HG03108 (cell line): ENCODE results near the gene PKMYT1.
A peak's percentile ranks its signal among the peaks of the same experiment; 100 is the strongest.
"Not testable (repeated sequence)": the region's sequence is repeated elsewhere in the genome, so short reads cannot be mapped to it uniquely, and the experiment has no call there.

Experiments used
- ATAC-seq: cut with Tn5 transposase; IDR thresholded peaks from one replicate; pipeline ENCODE4 v1.9.1; 2021; ENCODE audit warnings: moderate library complexity; ENCODE audit not compliant: unreplicated experiment

Gene PKMYT1

DNA sequence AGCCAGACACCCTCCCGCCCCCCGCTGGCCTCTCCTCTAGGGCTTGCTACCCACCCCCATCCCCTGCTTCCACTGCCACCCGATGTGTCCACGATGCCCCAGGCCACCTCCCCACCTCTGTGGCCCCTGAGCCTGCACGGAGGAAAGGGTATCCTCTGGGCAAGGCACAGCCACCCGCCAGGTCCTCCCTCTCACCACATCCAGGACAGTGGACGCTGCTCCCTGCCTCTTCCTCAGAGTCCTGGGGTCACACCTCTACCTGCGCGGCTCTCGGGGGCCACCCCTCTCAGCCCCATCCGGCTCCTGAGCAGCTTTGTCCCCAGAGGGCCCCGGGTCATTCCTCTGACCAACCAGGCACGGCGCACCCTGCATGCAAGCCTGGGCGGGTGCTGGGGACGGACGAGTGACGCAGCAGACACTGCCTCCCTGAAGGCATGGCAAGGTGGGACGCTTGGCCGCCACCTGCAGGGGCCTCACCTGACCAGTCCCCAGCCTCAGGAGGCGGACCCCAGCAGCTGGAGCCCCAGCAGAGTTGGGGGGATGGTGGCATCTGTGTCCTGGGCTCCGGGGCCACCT lies 43.7 kb downstream of the PKMYT1 start:
- ATAC-seq, result no peak

DNA sequence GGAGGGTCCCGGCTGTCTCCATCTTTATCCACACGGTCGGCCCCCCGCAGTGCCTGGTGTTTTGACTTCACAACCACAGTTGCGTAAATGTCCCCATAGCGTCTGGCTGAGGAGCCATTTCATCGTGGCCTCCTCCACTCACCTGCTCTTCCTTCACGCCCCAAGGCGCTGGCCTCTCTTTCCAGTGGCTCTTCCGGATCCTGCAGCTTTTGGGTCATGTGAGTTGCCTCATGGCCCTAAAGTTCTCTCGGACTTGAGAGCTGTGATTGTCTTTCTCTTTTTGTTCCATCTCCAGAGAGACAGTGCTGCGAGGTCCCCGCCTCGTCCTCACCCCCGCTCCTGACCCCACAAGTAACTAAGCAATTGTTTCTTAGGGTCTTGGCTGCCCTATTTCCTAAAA lies 45.8 kb downstream of the PKMYT1 start:
- ATAC-seq, result no peak

DNA sequence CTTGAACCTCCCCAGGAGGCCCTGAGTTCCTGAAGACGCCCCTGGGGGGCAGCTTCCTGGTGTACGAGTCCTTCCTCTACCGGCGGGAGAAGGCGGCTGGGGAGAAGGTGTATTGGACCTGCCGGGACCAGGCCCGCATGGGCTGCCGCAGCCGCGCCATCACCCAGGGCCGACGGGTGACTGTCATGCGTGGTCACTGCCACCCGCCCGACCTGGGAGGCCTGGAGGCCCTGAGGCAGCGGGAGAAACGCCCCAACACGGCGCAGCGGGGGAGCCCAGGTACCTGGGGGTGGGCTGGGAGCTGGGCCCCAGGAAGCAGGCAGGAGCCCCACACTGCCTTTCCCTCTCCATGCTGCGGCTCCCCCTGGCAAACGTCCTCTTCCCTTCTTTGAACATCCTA lies 46.5 kb downstream of the PKMYT1 start:
- ATAC-seq, result no peak

DNA sequence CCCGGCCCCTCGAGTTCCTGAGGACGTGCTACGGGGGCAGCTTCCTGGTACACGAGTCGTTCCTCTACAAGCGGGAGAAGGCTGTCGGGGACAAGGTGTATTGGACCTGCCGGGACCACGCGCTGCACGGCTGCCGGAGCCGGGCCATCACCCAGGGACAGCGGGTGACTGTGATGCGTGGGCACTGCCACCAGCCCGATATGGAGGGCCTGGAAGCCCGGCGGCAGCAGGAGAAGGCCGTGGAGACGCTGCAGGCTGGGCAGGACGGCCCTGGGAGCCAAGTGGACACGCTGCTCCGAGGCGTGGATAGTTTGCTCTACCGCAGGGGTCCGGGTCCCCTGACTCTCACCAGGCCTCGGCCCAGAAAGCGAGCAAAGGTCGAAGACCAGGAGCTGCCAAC lies 47.1 kb downstream of the PKMYT1 start:
- no peak for ATAC-seq

DNA sequence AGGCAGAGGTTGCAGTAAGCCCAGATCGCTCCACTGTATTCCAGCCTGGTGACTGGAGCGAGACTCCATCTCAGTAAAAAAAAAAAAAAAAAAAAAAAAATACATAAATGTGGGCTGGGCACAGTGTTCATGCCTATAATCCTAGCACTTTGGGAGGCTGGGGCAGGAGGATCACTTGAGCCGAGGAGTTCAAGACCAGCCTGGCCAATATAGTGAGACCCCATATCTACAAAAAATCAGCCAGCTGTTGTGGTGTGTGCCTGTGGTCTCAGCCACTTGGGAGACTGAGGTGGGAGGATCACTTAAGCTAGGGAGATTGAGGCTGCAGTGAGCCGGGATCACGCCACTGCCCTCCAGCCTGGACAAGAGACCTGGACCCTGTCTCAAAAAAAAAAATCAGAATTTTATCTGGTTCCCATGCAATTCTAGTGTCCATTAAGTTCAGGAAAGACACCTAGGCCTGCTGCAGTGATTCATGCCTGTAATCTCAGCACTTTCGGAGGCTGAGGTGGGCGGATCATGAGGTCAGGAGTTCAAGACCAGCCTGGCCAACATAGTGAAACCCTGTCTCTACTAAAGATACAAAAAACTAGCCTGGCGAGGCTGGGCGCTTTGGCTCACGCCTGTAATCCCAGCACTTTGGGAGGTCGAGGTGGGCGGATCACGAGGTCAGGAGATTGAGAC lies 48.9 kb downstream of the PKMYT1 start:
- not testable (repeated sequence) for ATAC-seq

DNA sequence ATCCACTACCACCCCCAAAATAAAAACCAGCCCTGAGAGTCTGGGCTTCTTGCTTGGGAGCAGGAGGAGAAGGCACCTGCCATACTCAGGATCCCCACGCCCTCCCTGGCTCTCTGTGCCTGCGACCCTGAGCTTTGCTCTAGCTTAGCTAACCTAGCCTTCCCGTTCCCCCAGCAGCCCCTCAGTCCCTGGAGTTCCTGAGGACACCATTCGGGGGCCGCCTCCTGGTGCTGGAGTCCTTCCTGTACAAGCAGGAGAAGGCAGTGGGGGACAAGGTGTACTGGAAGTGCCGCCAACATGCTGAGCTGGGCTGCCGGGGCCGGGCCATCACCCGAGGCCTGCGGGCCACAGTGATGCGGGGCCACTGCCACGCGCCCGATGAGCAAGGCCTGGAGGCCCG lies 50.0 kb downstream of the PKMYT1 start:
- no peak for ATAC-seq

DNA sequence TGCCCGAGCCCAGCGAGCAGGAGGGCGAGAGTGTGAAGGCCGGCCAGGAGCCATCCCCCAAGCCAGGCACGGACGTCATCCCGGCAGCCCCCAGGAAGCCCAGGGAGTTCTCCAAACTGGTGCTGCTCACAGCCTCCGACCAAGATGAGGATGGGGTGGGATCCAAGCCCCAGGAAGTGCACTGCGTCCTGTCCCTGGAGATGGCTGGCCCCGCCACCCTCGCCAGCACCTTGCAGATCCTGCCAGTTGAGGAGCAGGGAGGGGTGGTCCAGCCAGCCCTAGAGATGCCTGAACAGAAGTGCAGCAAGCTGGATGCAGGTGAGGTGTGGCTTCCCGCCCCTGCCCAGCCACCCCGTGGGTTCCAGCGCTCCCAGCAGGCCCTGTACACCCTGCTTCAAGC lies 50.6 kb downstream of the PKMYT1 start:
- no peak for ATAC-seq

DNA sequence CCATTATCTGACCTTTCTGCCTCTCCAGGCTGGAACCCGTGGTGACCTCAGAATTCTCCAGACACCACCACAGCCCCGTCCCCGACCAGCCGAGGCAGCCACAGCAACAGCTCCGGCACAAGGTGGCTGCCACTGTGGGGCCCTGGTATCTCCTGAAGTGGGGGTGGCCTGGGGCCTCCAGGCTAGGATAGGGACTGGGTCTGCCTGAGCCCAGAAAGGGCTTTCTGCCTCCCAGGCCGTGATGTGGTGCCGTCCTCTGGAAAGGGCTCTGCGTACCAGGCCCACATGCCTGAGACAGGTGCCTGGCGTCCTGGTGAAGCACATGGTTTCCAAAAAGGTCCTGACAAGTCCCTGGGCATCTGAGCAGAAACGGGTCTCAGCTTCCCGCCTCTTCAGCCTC lies 51.5 kb downstream of the PKMYT1 start:
- no peak for ATAC-seq

DNA sequence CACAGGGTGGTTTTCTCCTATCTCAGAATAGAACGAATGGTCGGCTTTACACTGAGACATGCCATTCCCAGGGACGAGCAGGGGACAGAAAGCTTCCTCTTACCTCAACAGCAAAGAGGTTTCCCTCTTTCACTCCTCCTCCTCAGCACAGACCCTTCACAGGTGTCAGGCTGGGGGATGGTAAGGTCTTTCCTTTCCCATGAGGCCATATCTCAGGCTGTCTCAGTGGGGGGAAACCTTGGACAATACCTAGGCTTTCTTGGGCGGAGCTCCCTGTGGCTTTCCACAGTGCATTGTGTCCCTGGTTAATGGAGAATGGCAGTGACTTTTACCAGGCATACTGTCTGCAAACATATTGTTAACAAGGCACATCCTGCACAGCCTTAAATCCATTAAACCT lies 52.1 kb downstream of the PKMYT1 start:
- not testable (repeated sequence) for ATAC-seq

DNA sequence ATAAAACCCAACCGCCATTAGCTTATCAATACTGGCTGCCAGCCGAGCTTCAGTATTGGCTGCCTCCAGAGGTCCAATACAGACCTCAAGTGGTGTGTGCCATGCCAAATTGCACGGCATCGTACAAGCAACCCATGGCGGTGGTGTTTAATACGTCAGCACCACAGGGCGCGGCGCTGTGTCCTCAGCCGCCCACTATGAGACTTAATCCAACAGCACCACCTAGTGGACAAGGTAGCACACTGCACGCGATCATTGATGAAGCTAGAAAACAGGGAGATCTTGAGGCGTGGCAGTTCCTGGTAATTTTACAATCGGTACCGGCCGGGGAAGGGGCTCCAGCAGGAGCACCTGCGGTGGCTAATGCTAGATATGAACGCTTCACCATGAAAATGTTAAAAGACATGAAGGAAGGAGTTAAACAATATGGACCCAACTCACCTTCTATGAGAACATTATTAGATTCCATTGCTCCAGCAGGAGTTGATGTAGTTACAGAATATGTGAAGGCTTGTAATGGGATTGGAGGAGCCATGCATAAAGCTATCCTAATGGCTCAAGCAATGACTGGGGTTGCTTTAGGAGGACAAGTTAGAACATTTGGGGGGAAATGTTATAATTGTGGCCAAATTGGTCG lies 53.1 kb downstream of the PKMYT1 start:
- ATAC-seq, result peak; percentile 62

DNA sequence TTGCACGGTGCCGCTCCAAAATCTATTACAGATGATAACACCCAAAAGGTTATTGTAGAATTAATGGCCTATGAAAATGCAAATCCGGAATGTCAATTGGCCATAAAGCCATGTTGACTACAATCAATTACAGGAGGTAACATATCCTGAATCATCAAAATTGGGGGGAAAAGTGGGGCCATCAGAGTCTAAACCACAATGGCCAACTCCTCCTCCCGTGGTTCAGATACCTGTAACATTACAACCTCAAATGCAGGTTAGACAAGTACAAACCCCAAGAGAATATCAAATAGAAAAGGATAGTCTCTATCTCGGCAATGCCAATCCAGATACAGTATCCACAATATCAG lies 53.6 kb downstream of the PKMYT1 start:
- no peak for ATAC-seq

DNA sequence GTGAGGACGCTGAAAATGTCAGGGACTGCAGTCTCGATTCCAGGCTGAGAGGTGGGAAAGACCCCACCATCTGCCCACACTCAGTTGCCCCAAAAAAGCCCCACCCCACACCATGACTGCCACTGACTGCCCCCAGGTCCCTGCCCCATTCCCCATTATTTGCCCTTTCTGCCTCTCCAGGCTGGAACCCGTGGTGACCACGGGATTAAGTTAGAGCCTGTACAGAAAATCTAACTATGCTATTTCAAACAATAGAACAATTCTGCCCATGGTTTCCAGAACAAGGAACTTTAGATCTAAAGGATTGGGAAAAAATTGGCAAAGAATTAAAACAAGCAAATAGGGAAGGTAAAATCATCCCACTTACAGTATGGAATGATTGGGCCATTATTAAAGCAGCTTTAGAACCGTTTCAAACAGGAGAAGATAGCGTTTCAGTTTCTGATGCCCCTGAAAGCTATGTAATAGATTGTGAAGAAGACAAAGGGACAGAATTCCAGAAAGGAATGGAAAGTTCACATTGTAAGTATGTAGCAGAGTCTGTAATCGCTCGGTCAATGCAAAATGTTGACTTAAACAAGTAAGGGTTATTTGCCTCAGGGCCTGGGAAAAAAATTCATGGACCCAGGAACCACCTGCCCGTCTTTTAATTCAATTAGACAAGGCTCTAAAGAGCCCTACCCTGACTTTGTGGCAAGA lies 54.1 kb downstream of the PKMYT1 start:
- no peak for ATAC-seq

DNA sequence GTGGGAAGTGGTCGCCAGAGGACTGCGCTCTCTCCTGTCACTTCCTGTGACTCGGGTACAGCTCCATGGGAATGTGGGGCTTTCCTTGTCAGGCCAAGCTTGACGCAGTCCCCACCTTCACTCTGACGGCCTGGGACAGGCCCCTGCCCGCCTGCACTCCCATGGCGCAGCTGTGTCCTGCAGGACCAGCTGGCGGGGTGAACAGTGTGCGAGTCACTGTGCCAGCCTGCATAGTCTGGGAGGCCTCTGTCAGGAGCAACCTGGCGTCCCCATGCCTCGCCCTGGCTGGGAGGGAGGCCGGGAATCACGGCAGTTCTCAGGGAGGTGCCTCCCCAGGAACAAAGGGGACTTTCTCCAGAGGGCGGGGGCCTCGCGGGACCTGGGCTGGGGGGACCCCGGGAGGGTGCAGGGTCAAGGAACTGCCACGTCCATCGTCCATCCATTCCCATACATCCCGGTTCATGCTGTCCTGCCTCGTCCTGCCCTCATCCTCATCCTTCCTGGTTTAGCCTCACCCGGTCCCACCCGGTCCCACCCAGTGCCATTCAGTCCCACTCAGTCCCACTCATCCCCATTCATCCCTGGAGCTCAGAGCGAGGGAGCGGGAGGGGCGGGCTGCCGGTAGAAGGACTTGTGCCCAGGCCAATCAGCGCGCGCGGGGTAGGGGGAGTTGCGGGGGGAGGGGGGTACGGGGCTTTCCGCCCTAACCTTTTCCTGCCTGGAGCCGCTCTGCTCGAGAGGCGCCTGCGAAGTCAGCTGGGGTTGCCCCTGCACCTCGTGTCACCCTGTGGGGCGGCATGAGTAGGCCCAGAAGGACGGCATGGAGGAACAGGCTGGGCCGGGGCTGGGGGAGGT lies 55.1 kb downstream of the PKMYT1 start:
- ATAC-seq, result no peak

DNA sequence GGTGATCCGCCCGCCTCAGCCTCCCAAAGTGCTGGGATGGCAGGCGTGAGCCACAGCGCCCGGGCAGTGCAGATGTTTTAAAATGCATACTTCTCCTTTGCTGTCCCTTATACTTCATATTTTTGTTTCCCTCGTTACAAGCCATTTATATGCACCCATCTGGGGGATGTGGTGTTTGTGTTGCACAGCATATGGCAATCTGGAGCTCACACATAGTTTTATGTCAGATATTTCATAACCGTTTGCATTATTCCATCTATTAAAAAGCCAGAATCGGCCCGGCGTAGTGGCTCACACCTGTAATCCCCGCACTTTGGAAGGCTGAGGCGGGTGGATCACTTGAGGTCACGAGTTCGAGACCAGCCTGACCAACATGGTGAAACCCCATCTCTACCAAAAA lies 56.8 kb downstream of the PKMYT1 start:
- no peak for ATAC-seq
